ENCODE results near the gene AP5S1. TPM values are rescaled to one million over a fixed set of nuclear protein-coding genes. Genes with fewer than 3 reads are reported as not detected.
"Not testable (repeated sequence)": the region's sequence is repeated elsewhere in the genome, so short reads cannot be mapped to it uniquely, and the experiment has no call there.

The AP5S1 gene
- polyA plus RNA-seq, 1 donor = 10.6 TPM

- DNase-seq = no peak
Measured at GRCh38 chr20:3788685-3789155, 31.6 kb upstream of the AP5S1 start.

- not testable (repeated sequence) for DNase-seq
Measured at GRCh38 chr20:3789201-3789600, 31.1 kb upstream of the AP5S1 start.

DNA sequence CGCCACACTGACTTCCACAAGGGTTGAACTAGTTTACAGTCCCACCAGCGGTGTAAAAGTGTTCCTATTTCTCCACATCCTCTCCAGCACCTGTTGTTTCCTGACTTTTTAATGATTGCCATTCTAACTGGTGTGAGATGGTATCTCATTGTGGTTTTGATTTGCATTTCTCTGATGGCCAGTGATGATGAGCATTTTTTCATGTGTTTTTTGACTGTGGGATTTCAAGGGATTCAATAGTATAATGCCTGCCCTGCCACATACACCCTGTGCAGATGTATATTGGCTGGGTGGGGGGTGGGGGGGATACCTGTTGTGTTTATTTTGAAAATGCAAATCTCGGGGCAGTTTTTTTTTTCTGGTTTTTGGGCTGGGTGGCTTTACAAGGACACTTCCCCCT is 26.2 kb upstream of the AP5S1 start:
- not testable (repeated sequence) for DNase-seq

GRCh38 chr20:3794701-3795420 is 25.5 kb upstream of the AP5S1 start:
- DNase-seq = no peak

DNA sequence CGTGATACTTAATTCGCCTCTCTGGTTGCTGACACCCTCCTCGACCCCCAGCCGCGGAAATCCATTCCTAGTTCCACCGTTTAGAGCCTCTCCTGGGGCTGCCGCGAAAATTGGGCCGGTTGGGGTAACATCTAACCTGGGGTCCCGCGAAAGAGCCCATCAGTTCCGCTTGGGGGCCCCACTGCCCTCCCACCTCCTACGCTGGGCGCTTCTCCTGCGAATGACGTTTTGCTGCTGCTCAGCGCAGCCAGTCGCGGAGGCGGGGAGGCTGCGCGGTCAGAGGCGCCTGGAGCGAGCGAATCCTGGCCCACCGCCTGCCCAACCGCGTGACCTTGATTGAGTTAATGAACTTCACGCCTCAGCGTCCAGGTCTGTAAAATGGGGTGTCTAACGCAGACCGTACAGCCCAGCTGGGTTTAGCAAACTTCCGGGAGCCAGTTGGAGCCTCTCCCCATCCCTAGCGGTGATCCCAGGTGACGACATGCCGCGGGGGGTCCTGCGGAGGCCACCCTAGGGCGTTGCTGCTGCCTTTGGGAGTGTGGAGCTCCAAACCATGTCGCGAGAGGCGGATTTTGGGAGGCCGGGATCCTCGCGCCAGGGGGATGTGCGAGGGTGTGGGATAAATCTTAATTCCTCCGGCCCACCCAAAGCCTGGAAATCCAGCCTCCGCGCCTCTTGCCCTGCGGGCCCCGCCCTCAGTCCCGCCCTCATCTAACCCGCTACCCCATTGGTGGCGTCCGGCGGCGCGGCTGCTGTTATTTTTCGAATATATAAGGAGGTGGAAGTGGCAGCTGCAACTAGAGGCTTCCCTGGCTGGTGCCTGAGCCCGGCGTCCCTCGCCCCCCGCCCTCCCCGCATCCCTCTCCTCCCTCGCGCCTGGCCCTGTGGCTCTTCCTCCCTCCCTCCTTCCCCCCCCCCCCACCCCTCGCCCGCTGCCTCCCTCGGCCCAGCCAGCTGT is 24.6 kb upstream of the AP5S1 start, which contains the start of gene CDC25B:
Gene CDC25B, plus strand, starts transcription at position 800 of the 958 bp plus-strand sequence. CDS start 222 bp downstream, outside the sequence.
- DNase-seq = peak; percentile 92

- no peak for DNase-seq
Measured at GRCh38 chr20:3796477-3797225, 23.7 kb upstream of the AP5S1 start.

- DNase-seq = no peak
Measured at GRCh38 chr20:3797226-3797545, 23.2 kb upstream of the AP5S1 start.

GRCh38 chr20:3797592-3798372 is 22.6 kb upstream of the AP5S1 start:
- DNase-seq = no peak

GRCh38 chr20:3798373-3798768 is 22.0 kb upstream of the AP5S1 start:
- no peak for DNase-seq

DNA sequence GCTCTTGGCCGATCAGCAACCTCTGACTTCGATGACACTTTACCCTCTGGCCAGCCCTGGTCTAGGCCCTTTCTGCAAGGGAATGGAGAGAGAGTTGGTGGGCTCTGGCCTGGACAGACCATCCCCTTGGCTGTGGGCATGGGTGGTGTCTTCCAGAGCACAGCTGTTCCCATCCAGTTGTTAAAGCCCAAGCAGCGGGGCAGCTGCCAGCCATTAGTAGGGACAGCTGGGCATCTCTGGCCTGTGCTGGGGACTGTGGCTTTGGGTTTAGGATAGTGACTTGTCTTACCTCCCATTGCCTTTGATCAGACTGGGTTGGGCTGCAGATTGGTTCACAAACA is 21.5 kb upstream of the AP5S1 start:
- no peak for DNase-seq

DNA sequence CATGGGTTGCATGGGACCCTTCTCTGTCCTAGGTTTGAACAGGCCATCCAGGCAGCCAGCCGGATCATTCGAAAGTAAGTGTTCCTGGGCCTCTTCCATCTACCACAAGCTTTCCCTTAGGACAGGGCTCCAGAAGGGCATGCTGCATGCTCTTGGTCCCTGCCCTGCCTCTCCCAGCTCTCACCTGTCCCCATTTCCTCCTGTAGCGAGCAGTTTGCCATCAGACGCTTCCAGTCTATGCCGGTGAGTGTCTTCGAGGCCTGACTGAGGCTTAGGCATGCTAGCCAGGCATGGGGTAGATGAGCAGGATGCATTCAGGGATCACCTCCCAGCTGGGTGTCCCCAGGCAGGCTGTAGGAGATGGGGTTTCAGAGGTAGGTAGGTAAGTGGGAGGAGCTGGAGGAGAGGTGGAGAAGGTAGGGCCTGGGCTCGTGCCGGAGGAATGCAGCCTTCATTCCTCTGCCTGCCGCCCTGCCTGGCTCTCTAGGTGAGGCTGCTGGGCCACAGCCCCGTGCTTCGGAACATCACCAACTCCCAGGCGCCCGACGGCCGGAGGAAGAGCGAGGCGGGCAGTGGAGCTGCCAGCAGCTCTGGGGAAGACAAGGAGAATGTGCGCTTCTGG is 20.0 kb upstream of the AP5S1 start:
- DNase-seq = no peak

- DNase-seq = no peak
Measured at GRCh38 chr20:3800878-3801260, 19.5 kb upstream of the AP5S1 start.

- no peak for DNase-seq
Measured at GRCh38 chr20:3801299-3801698, 19.0 kb upstream of the AP5S1 start.

GRCh38 chr20:3801846-3802245 is 18.5 kb upstream of the AP5S1 start:
- no peak for DNase-seq

- no peak for DNase-seq
Measured at GRCh38 chr20:3802524-3803239, 17.7 kb upstream of the AP5S1 start.

GRCh38 chr20:3803289-3803688 is 17.1 kb upstream of the AP5S1 start:
- no peak for DNase-seq

DNA sequence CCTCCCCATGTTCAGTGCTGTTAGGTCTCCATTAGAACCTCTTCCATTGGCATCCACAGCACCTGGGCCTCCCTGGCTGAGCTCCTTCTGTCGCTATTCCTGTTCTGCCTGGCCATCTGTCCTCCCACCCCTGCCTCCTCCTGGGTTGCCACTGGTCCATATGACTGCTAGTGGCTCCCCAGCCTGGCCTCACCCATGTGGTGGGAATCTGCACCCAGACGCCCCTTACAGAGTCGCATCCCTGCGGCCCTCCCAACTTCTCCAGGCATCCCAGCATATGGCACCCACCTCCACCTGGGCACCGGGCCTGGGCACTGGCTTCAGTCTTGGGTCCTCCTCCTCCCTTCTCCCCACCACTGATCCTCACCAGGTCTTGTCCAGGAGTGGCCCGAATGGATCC is 16.5 kb upstream of the AP5S1 start:
- no peak for DNase-seq

DNA sequence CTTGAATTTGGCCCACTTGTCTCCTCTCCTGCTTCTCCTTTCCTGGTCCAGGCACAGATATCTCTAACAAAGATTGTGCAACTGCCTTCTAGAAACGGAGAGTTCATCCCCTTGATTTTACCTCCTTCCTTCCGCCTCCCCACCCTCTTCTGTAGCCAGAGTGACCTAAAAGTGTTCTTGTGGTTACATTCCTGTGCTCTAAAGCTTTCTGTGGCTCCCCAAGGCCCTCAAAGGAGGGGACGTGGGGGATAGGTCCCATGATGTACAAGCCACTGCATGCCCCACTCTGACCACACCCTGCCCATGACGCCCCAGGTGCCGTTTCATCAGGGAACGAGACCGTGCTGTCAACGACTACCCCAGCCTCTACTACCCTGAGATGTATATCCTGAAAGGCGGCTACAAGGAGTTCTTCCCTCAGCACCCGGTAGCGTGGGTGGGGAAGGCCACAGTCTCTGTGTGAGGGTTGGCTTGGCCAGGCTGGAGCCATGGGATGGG is 16.0 kb upstream of the AP5S1 start:
- no peak for DNase-seq

- no peak for DNase-seq
Measured at GRCh38 chr20:3804781-3805180, 15.6 kb upstream of the AP5S1 start.

GRCh38 chr20:3808544-3808943 is 11.8 kb upstream of the AP5S1 start:
- no peak for DNase-seq
